GM12878 (cell line): ENCODE data around the gene OR11L1. TPM values are rescaled to one million over a fixed set of nuclear protein-coding genes. Genes with fewer than 3 reads are reported as not detected.

Experiments
- ATAC-seq: fragments of 200-7000 bp; cut with Tn5 transposase; 3 replicates; pipeline ENCODE4 v1.9.1; 2020; ENCODE audit warnings: mild to moderate bottlenecking, moderate library complexity
- BruUV-seq: library from RNA; stranded (reverse); fragments of 400-500 nt; replicated peaks from 2 replicates; lab custom pipeline; 2021; lab: Mats Ljungman, UMichigan
- CTCF ChIA-PET: fragments of 300-600 bp; sonication (Branson Sonifier 250); formaldehyde crosslinking; extraction: SDS; loops from one replicate; lab custom pipeline; 2021; ENCODE audit warnings: inconsistent platforms; lab: Yijun Ruan, JAX
- POLR2A ChIA-PET: fragments of 350-600 bp; formaldehyde crosslinking; extraction: SDS; loops from one replicate; lab custom pipeline; 2021; ENCODE audit warnings: inconsistent platforms; lab: Charles Lee
- RAD21 ChIA-PET: fragments of 300-600 bp; sonication (Branson Sonifier 250); formaldehyde crosslinking; loops from one replicate; lab custom pipeline; 2023; ENCODE audit warnings: antibody characterized with exemption; ENCODE audit not compliant: unreplicated experiment; lab: Charles Lee
- SMC1A ChIA-PET: fragments of 300-600 bp; sonication (Branson Sonifier 250); formaldehyde crosslinking; loops from one replicate; lab custom pipeline; 2023; ENCODE audit not compliant: unreplicated experiment, uncharacterized antibody; lab: Charles Lee
- DNase-seq: peaks from one replicate; pipeline ENCODE4 v3.0.0-alpha.2; 2011; ENCODE audit warnings: low read depth, low spot score
- FAIRE-seq: peaks from 3 replicates; lab custom pipeline; 2011; peaks lifted over from hg19 to GRCh38; lab: Jason Lieb, UNC
- H2AFZ ChIP-seq: 2 replicates; pipeline ENCODE4 v1.6.0; 2011; ENCODE audit warnings: low read depth, low read length, control low read depth; ENCODE audit not compliant: control insufficient read depth
- H3K27ac ChIP-seq: 2 replicates; pipeline ENCODE4 v1.5.1; 2011; ENCODE audit warnings: control low read depth; ENCODE audit not compliant: control insufficient read depth, insufficient read depth
- H3K27me3 ChIP-seq, 2 experiments: replicated peaks in 1 of 2; 2 replicates each; pipeline versions ENCODE4 v1.6.0 to v1.6.1; 2011; ENCODE audit warnings: low read length in 1 of 2; ENCODE audit not compliant: control insufficient read depth in 2 of 2, insufficient read depth in 2 of 2
- H3K36me3 ChIP-seq, 2 experiments: 2 replicates each; pipeline ENCODE4 v1.5.1; 2011; ENCODE audit warnings: low read length in 1 of 2; ENCODE audit not compliant: control insufficient read depth in 2 of 2, insufficient read depth in 2 of 2
- H3K4me1 ChIP-seq: 2 replicates; pipeline ENCODE4 v1.6.1; 2011; ENCODE audit warnings: mild to moderate bottlenecking, low read length, moderate library complexity, mixed read lengths; ENCODE audit not compliant: control insufficient read depth, insufficient read depth
- H3K4me2 ChIP-seq: 2 replicates; pipeline ENCODE4 v1.6.0; 2011; ENCODE audit warnings: control low read depth; ENCODE audit not compliant: control insufficient read depth, insufficient read depth
- H3K4me3 ChIP-seq: fragments of 200-600 bp; sonication (generic); 2 replicates; pipeline ENCODE4 v1.5.1; 2016
- H3K79me2 ChIP-seq: 2 replicates; pipeline ENCODE4 v1.6.0; 2011; ENCODE audit warnings: low read length; ENCODE audit not compliant: control insufficient read depth, insufficient read depth
- H3K9ac ChIP-seq: 2 replicates; pipeline ENCODE4 v1.8.0; 2011; ENCODE audit warnings: low read length, control low read depth, mixed read lengths; ENCODE audit not compliant: control insufficient read depth, insufficient read depth
- H3K9me3 ChIP-seq: replicated peaks from 3 replicates; pipeline ENCODE4 v1.5.1; 2011; ENCODE audit warnings: mild to moderate bottlenecking, low read length; ENCODE audit not compliant: control insufficient read depth, insufficient read depth
- H4K20me1 ChIP-seq: 2 replicates; pipeline ENCODE4 v1.6.0; 2011; ENCODE audit not compliant: control insufficient read depth, insufficient read depth
- BHLHE40 ChIP-seq, 2 experiments: fragments of 450-650 bp in 1 of 2; IDR thresholded peaks; 2 replicates each; pipeline ENCODE4 v1.6.1; 2011 to 2017; ENCODE audit warnings: low read depth in 2 of 2, borderline replicate concordance in 1 of 2, improper control_type of control experiment in 1 of 2, low read length in 1 of 2, mild to moderate bottlenecking in 1 of 2
- CHD1 ChIP-seq: IDR thresholded peaks from 2 replicates; pipeline ENCODE4 v1.6.1; 2012; ENCODE audit warnings: low read depth, low read length, improper control_type of control experiment
- CHD2 ChIP-seq: IDR thresholded peaks from 2 replicates; pipeline ENCODE4 v1.6.1; 2011; ENCODE audit warnings: low read depth, low read length, improper control_type of control experiment, borderline replicate concordance
- CHD4 ChIP-seq: fragments of 200-600 bp; sonication (generic); IDR thresholded peaks from 2 replicates; pipeline ENCODE4 v1.6.1; 2016; ENCODE audit warnings: mild to moderate bottlenecking
- EGR1 ChIP-seq, 2 experiments: IDR thresholded peaks; 1 replicate in 1 of 2; 2 replicates in 1 of 2; pipeline ENCODE4 v1.6.1; 2011 to 2012; ENCODE audit warnings: low read depth in 2 of 2, low read length in 2 of 2, borderline replicate concordance in 1 of 2, mild to moderate bottlenecking in 1 of 2, moderate library complexity in 1 of 2
- FOXK2 ChIP-seq: fragments of 450-650 bp; IDR thresholded peaks from 2 replicates; pipeline ENCODE4 v1.6.1; 2017; ENCODE audit warnings: mild to moderate bottlenecking, moderate library complexity
- MTA2 ChIP-seq: fragments of 450-650 bp; IDR thresholded peaks from 2 replicates; pipeline ENCODE4 v1.6.1; 2016; ENCODE audit warnings: low read depth, mild to moderate bottlenecking, moderate library complexity
- NFXL1 ChIP-seq: fragments of 450-650 bp; IDR thresholded peaks from 2 replicates; pipeline ENCODE4 v1.6.1; 2017; ENCODE audit warnings: antibody characterized with exemption, mild to moderate bottlenecking, borderline replicate concordance
- NR2C2 ChIP-seq: IDR thresholded peaks from 2 replicates; pipeline ENCODE4 v1.6.1; 2011; ENCODE audit warnings: borderline replicate concordance, low read depth; ENCODE audit not compliant: control insufficient read depth, insufficient read length
- RBBP5 ChIP-seq: fragments of 200-600 bp; sonication (generic); conservative IDR thresholded peaks from 2 replicates; pipeline ENCODE4 v1.6.1; 2016
- RELB ChIP-seq: fragments of 450-650 bp; IDR thresholded peaks from 2 replicates; pipeline ENCODE4 v1.6.1; 2017; ENCODE audit warnings: low read depth, mild to moderate bottlenecking, moderate library complexity
- ZNF207 ChIP-seq: fragments of 450-650 bp; IDR thresholded peaks from 2 replicates; pipeline ENCODE4 v1.6.1; 2014; ENCODE audit warnings: antibody characterized with exemption, mild to moderate bottlenecking, borderline replicate concordance
- WGBS: methylation state at CpG from one replicate; pipeline ENCODE4 v1.1.6; 2016; ENCODE audit warnings: low lambda C conversion rate; ENCODE audit not compliant: insufficient replicate concordance, insufficient coverage; ENCODE audit errors: missing lambda C conversion rate; 5-methylcytosine and 5-hydroxymethylcytosine counted together
- in situ Hi-C: fragments of 300-500 bp; cut with MboI; formaldehyde crosslinking; loops from 9 replicates; pipeline ENCODE4 v1.14.3; 2018; ENCODE audit warnings: mixed read lengths
- intact Hi-C: fragments of 100-400 bp; cut with micrococcal nuclease; formaldehyde crosslinking; loops from one replicate; pipeline ENCODE4 v1.14.2; 2022; ENCODE audit not compliant: unreplicated experiment
- polyA plus RNA-seq, 11 experiments: library from polyadenylated mRNA; depleted of rRNA in 4 of 11; unstranded in 6 of 11; stranded (reverse) in 5 of 11; fragments of >200 nt; fragmentation: Nextera tagmentation in 4 of 11; fragmentation: Illumina TruSeq in 1 of 11; extraction: Ambion mirVana in 4 of 11; extraction: Trizol in 1 of 11; gene quantifications; 1 replicate in 1 of 11; 2 replicates in 10 of 11; pipeline versions ENCODE4 v1.2.1 to v1.2.3, GENCODE V29; 2011 to 2016; ENCODE audit warnings: inconsistent platforms in 2 of 11, missing spikeins in 2 of 11, low read depth in 1 of 11
- total RNA-seq, 4 experiments: library from RNA; depleted of rRNA in 3 of 4; stranded (reverse); fragments of >200 nt in 3 of 4; fragmentation: Illumina TruSeq in 1 of 4; extraction: Trizol in 1 of 4; gene quantifications; 2 replicates each; pipeline versions ENCODE4 v1.2.1 to v1.2.3, GENCODE V29; 2013 to 2021
- TF ChIP-seq, protein P1 (sequence below): fragments of 450-650 bp; IDR thresholded peaks from 2 replicates; pipeline ENCODE4 v1.6.1; 2016; ENCODE audit warnings: mild to moderate bottlenecking, moderate library complexity, borderline replicate concordance
- TF ChIP-seq, protein P2 (sequence below): fragments of 450-650 bp; formaldehyde crosslinking; IDR thresholded peaks from 2 replicates; pipeline ENCODE4 v1.4.0; 2020; ENCODE audit warnings: mild to moderate bottlenecking, moderate library complexity

OR11L1 gene
- total and polyA plus RNA-seq, 10 of the 15 experiments (the other 5 are each of a cell fraction or from before 2014, with no cell fraction given): not detected

- in situ Hi-C loops: no loop called here
- intact Hi-C loops: no loop called here
- H3K27me3 ChIP-seq: no peaks in the 10 kb centered on the region
- no peak overlapping the region for H3K4me2 ChIP-seq
- no peak for FAIRE-seq
- ChIA-PET RAD21 (no interaction called here), SMC1A (interaction anchor here (0.7 to 1.4 kb wide), 2 partner anchors 10 to 389 kb away, joined by 3 to 4 read pairs; partner anchors contain the start of gene OR2W3), POLR2A (no interaction called here), CTCF (interaction anchor here (0.6 kb wide), 1 partner anchor 32 kb away, joined by 3 read pairs; no protein-coding TSS in a partner anchor)
- no peaks in the 10 kb centered on the region for H3K79me2 ChIP-seq
- H3K36me3 ChIP-seq: no peaks in the 10 kb centered on the region
- no peak overlapping the region for H3K4me3 ChIP-seq
- H3K9ac ChIP-seq: no peak overlapping the region
- H3K9me3 ChIP-seq: no peaks in the 10 kb centered on the region
- 52% methylated on average over 10 of the region's 10 CpGs for whole genome bisulfite sequencing
- no peaks in the 10 kb centered on the region for H3K4me1 ChIP-seq
- no peak overlapping the region for H3K27ac ChIP-seq
- BruUV-seq: no TSS peak
- no peak for ATAC-seq
- no peak for DNase-seq
- H4K20me1 ChIP-seq: no peaks in the 10 kb centered on the region
- no peak overlapping the region for H2AFZ ChIP-seq
- TF ChIP-seq ZNF207 (no peak), RBBP5 (no peak), EGR1 (IDR thresholded peaks at IDR 0.05; ENCODE audit: borderline replicate concordance in 1 of 2, low read depth in 2 of 2, low read length in 2 of 2) (no peak), CHD1 (no peak), BHLHE40 (IDR thresholded peaks at IDR 0.05; ENCODE audit: borderline replicate concordance in 1 of 2, low read depth in 2 of 2, low read length in 1 of 2) (no peak), CHD4 (no peak), NFXL1 (no peak), FOXK2 (no peak), NR2C2 (no peak), CHD2 (no peak), RELB (no peak), MTA2 (no peak)
- TF ChIP-seq, protein P1, sequence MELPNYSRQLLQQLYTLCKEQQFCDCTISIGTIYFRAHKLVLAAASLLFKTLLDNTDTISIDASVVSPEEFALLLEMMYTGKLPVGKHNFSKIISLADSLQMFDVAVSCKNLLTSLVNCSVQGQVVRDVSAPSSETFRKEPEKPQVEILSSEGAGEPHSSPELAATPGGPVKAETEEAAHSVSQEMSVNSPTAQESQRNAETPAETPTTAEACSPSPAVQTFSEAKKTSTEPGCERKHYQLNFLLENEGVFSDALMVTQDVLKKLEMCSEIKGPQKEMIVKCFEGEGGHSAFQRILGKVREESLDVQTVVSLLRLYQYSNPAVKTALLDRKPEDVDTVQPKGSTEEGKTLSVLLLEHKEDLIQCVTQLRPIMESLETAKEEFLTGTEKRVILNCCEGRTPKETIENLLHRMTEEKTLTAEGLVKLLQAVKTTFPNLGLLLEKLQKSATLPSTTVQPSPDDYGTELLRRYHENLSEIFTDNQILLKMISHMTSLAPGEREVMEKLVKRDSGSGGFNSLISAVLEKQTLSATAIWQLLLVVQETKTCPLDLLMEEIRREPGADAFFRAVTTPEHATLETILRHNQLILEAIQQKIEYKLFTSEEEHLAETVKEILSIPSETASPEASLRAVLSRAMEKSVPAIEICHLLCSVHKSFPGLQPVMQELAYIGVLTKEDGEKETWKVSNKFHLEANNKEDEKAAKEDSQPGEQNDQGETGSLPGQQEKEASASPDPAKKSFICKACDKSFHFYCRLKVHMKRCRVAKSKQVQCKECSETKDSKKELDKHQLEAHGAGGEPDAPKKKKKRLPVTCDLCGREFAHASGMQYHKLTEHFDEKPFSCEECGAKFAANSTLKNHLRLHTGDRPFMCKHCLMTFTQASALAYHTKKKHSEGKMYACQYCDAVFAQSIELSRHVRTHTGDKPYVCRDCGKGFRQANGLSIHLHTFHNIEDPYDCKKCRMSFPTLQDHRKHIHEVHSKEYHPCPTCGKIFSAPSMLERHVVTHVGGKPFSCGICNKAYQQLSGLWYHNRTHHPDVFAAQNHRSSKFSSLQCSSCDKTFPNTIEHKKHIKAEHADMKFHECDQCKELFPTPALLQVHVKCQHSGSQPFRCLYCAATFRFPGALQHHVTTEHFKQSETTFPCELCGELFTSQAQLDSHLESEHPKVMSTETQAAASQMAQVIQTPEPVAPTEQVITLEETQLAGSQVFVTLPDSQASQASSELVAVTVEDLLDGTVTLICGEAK: no peak
- TF ChIP-seq, protein P2, sequence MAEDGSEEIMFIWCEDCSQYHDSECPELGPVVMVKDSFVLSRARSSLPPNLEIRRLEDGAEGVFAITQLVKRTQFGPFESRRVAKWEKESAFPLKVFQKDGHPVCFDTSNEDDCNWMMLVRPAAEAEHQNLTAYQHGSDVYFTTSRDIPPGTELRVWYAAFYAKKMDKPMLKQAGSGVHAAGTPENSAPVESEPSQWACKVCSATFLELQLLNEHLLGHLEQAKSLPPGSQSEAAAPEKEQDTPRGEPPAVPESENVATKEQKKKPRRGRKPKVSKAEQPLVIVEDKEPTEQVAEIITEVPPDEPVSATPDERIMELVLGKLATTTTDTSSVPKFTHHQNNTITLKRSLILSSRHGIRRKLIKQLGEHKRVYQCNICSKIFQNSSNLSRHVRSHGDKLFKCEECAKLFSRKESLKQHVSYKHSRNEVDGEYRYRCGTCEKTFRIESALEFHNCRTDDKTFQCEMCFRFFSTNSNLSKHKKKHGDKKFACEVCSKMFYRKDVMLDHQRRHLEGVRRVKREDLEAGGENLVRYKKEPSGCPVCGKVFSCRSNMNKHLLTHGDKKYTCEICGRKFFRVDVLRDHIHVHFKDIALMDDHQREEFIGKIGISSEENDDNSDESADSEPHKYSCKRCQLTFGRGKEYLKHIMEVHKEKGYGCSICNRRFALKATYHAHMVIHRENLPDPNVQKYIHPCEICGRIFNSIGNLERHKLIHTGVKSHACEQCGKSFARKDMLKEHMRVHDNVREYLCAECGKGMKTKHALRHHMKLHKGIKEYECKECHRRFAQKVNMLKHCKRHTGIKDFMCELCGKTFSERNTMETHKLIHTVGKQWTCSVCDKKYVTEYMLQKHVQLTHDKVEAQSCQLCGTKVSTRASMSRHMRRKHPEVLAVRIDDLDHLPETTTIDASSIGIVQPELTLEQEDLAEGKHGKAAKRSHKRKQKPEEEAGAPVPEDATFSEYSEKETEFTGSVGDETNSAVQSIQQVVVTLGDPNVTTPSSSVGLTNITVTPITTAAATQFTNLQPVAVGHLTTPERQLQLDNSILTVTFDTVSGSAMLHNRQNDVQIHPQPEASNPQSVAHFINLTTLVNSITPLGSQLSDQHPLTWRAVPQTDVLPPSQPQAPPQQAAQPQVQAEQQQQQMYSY (CRISPR knock-in tag): no peak
Measured at GRCh38 chr1:247884797-247885413, 43.2 kb upstream of the OR11L1 start.
